ENCODE results near the gene OS9.
"Not testable (repeated sequence)": the region's sequence is repeated elsewhere in the genome, so short reads cannot be mapped to it uniquely, and the experiment has no call there.

Gene OS9

DNA sequence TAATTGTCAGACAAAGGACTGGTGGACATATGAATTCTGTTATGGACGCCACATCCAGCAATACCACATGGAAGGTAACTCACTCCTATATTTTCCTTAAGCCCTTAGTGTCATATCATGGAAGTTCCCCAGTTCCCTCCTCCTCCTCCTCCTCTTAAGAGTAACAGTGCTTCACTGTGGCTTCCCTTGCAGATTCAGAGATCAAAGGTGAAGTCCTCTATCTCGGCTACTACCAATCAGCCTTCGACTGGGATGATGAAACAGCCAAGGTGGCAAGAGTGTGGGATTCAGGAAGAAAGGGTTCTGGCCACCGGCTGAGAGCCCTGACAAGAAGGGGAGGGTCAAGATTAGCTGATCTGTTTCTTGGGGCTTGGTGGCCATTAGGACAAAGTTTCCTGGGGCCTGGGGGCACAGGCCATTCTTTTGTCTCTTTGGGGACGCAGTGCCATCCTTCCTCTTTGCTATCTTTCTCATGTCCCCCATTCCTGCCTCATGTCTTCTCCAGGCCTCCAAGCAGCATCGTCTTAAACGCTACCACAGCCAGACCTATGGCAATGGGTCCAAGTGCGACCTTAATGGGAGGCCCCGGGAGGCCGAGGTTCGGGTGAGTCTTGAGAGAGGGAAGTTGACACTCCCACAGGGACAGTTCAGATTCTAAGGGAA, 2.0 kb downstream of the OS9 start:
- no peak for DNase-seq

GRCh38 chr12:57697076-57697475, 3.1 kb downstream of the OS9 start:
- no peak for DNase-seq

GRCh38 chr12:57698414-57698813, 4.5 kb downstream of the OS9 start:
- DNase-seq: no peak

DNA sequence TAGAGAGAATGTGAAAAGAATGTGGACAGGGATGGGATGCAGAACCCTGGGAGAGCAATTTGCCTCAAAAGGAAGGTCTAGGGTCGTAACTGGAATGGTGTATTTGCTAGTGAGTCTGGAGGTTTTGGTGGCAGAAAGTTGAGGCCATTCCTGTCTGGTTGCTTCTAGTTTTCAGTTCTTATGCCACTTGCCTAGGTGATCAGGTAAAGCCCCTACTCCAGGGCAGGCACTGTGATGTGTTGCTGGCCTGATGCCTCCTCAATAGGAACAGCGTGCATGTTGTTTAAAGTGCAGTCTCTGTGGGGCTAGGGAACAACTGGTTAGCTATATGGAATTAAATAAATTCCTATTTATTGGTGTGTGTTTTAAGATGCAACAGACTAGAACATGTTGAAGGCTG, 6.4 kb downstream of the OS9 start:
- DNase-seq: no peak

- DNase-seq: no peak
Observed at GRCh38 chr12:57707250-57707649, 13.3 kb downstream of the OS9 start.

DNA sequence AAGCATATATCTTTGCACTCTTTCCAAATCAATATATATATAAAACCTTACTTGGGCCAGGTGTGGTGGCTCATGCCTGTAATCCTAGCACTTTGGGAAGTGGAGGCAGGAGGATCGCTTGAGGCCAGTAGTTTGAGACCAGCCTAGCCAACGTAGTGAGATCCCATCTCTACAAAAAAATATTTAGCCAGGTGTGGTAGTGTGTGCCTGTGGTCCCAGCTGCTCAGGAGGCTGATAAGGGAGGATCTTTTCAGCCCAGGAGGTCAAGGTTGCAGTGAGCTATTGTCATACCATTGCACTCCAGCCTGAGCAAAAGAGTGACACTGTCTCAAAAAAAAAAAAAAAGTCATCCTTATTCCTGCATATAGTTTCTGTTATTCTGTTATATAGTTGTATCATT, 14.4 kb downstream of the OS9 start:
- DNase-seq: no peak

DNA sequence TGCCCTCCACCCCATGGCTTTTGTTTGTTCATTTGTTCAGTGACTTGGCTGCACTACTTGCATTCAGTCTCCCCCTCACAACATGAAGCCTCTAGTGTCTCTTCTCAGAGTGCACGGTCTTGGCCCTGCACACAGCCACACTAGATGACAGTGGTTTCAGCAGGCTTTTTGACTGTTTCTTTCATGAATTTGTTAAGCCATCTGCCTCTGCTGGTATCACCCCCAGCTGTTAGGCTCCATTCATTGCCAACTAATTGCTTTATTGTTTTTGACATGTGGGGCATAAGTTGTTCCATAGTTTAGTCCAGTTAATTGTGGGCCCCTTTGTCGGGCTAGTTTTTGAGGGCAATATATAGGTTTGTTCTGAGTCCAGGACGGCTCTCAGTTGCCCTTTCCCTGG, 18.8 kb downstream of the OS9 start:
- DNase-seq: no peak

DNA sequence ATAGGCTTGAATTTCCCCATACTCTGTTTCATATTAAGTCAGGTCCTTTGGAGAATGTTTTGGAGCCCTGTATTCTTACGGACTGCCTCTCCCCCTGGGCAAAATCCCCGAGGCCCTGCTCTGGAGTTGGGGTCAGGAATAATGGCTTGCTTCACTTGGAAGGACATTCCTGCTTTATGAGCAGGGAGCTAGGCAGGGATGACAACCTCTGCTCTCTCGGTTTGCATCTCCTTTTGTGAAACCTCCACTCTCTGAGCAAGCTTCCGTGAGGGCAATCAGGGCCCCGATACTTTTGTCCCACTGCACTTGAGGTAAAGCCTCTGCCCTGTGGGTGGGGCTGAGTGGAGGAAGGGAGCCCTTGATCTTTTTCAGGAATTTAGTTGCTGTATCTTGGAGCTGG, 19.3 kb downstream of the OS9 start:
- DNase-seq: no peak

DNA sequence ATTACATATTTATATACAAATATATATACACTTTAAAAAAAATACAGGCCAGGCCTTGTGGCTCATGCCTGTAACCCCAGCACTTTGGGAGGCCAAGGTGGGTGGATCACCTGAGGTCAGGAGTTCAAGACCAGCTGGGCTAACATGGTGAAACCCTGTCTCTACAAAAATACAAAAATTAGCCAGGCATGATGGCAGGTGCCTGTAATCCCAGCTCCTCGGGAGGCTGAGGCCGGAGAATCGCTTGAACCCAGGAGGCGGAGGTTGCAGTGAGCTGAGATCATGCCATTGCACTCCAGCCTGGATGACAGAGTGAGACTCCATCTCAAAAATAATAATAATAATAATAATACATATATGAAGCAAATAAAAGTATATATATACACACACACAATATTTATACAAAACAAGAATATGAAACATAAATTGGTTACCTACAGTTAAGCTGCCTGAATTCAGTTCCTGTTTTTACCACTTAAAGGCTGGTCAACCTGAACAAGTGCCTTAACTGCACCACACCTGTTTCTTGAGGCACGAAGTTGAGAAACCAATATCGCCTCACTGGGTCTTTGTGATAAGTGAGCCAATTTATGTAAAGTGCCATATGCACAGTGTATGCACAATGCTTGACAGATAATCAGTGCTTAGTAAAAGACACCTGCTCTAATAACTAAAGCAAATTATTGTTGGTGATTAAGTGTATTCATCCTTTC, 21.3 kb downstream of the OS9 start:
- DNase-seq: not testable (repeated sequence)

- DNase-seq: no peak
Observed at GRCh38 chr12:57715786-57716185, 21.9 kb downstream of the OS9 start.

GRCh38 chr12:57716305-57716704, 22.4 kb downstream of the OS9 start:
- no peak for DNase-seq

DNA sequence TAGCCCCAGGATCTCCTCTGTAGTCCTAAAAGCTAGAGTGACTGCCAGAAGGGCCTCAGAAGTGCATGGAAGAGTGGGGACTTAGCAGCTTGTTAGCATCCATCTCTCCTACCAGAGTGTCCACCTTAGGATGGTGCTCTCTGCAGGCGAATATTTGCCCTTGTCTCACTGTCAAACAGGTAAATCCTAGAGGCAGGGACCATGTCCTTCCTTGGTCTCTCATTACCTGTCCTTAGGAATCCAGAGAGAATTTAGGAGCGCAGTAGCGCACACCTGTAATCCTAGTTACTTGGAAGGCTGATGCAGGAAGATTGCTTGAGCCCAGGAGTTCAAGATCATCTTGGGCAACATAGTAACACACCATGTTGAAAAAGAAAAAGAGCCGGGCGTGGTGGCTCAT, 23.2 kb downstream of the OS9 start:
- DNase-seq: no peak

GRCh38 chr12:57717846-57718640, 24.1 kb downstream of the OS9 start:
- no peak for DNase-seq

DNA sequence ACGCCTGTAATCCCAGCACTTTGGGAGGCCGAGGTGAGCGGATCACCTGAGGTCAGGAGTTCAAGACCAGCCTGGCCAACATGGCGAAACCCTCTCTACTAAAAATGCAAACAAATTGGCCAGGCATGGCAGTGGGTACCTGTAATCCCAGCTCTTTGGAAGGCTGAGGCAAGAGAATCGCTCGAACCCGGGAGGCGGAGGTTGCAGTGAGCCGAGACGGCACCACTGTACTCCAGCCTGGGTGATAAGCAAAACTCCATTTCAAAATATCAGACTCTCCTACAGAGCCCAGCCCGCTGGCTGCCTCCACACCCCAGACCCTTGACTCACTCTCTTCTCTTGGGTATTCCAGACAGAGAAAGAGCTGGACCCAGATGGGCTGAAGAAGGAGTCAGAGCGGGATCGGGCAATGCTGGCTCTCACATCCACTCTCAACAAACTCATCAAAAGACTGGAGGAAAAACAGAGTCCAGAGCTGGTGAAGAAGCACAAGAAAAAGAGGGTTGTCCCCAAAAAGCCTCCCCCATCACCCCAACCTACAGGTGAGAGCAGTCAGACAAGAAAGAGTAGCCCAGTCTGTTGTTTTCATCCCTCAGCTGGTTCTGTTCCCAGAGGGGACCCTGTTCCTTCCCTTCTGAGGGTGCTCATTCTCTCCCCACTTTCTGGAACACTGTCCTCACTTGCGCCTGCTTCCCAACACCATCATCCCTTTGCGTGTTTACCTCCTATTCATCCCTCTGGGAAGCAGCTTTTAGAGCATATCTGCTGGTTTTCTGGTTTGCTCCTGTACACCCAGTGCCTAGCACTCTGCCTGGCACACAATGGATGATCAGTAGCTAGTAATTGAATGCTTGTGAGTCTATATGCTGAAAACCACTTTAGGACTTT, 25.0 kb downstream of the OS9 start:
- no peak for DNase-seq

DNA sequence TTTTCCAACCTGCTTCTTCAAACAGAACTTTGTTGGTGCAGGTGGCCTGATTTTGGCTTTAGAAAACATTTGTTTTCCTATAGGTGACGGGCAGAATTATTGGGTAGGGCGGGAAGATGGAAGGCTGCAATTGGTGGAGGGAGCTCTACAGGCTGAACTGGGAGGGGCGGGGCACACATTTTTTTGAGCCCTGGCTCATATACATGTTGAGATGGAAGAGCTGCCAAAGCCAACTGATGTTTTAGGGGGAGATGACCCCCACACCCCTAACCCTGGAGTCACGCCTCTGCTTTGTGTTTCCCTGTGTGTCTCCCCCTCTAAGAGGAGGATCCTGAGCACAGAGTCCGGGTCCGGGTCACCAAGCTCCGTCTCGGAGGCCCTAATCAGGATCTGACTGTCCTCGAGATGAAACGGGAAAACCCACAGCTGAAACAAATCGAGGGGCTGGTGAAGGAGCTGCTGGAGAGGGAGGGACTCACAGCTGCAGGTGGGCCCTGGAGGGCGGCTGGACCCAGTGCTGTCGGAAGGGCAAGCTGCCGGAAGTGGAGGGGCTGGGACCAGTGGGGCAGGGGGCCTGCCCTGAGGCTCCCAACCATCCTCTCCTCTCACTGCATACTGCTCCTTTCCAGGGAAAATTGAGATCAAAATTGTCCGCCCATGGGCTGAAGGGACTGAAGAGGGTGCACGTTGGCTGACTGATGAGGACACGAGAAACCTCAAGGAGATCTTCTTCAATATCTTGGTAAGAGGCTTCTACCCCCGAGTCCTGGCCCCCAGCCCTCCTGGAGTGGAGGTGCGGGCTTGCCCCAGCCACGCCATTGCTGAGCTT, 26.1 kb downstream of the OS9 start:
- no peak for DNase-seq

GRCh38 chr12:57720606-57721595, 27.0 kb downstream of the OS9 start:
- no peak for DNase-seq

- not testable (repeated sequence) for DNase-seq
Observed at GRCh38 chr12:57721846-57722608, 28.1 kb downstream of the OS9 start.

DNA sequence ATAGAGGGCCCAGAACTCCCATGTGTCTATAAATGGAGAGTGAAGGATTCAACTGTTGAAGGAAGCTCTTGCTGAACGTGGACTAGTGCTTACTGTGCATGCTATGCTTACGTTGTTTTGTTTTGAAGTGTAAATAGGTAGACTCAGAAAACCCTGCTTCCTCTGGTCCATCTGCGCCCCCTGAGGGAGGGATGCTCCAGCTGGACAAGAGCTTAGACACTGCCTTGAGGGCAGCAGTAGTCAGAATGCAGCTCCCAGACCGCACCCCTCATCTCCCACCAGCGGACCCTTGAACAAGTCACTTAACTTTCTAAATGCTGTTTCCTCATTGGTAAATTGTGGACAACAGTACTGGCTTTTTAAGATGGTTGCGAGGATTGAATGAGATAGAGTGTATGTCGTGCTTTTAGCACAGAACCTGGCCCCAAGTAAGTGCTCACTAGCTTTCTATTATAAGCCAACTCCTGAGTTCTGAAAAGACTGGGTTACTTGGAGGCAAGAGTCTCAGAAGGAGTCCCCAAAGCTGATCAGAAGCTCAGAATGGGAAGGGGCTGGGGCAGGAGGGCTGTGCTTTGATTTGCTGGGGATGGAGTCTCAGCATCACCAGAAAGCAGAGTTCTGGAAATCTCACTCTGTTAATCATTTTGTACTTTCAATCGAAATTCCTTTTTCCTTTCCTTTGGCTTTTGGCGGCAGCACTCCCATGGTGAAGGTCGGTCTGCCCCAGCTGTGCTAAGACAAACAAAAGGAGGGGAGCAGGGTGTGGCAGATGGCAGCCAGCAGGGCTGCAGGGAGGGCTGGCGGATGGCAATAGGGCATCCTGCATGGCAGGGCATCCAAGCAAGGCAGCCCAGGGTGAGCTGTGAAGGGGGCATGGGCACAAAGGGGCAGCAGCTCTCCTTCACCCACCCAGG, 29.0 kb downstream of the OS9 start:
- no peak for DNase-seq

DNA sequence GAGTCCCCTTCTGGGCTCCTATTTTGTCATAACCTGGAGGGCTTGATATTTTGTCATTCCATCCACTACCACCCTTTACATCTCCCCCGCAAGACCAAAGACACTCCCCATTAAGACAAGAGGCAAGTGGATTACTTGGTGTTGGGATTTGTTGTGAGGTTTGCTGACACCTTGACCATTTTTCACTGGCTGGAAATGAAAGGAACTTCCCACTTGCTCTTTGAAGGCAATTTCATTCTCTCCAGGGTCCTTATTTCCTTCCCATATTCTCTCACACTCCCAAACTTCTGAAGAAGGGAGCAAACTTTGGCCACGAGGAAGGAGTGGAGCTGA, 29.7 kb downstream of the OS9 start:
- no peak for DNase-seq

All from GDM1 (cell line).